Measurements from ENCODE around the gene KCTD1. TPM values are rescaled to one million over a fixed set of nuclear protein-coding genes. Genes with fewer than 3 reads are reported as not detected.

The KCTD1 gene
- total and polyA plus RNA-seq, 2 of the 8 experiments (the other 6 are each of a cell fraction or from before 2014, with no cell fraction given), result 7.7 to 14.0 TPM

- H2AFZ ChIP-seq (ENCODE audit: low read length), result no peak overlapping the region
- H4K91ac ChIP-seq (replicated peaks; ENCODE audit: insufficient read length, low read length), result no peak overlapping the region
- no peak overlapping the region for H2BK12ac ChIP-seq (ENCODE audit: low read depth, low read length)
- no peaks in the 10 kb centered on the region for H4K20me1 ChIP-seq (replicated peaks in 1 of 2; ENCODE audit: control insufficient read depth in 1 of 2, insufficient read depth in 2 of 2, low read length in 2 of 2)
- H3K79me2 ChIP-seq (ENCODE audit: control insufficient read depth in 1 of 2, insufficient read depth in 2 of 2, low read length in 2 of 2), result no peaks in the 10 kb centered on the region
- no peak overlapping the region for H3K4ac ChIP-seq (replicated peaks; ENCODE audit: insufficient read length, low read depth, low read length)
- H3K23me2 ChIP-seq (ENCODE audit: low read depth, low read length), result no peaks in the 10 kb centered on the region
- 96% methylated on average over 12 of the region's 12 CpGs; no CpG with 5 or more reads in 1 of the 2 experiments for WGBS, 2 experiments (ENCODE audit: extremely low coverage in 1 of 2, insufficient coverage in 1 of 2, insufficient read length in 1 of 2, insufficient replicate concordance in 2 of 2, low coverage in 1 of 2, low lambda C conversion rate in 2 of 2, missing lambda C conversion rate in 1 of 2)
- no peak overlapping the region for H4K8ac ChIP-seq (ENCODE audit: extremely low read depth, insufficient read depth, low read length)
- no peaks in the 10 kb centered on the region for H3K79me1 ChIP-seq (ENCODE audit: low read depth, low read length)
- no peak overlapping the region for H3K4me2 ChIP-seq (ENCODE audit: insufficient read depth in 1 of 2, low read depth in 2 of 2, low read length in 2 of 2)
- H3K23ac ChIP-seq (ENCODE audit: insufficient read length), result no peak overlapping the region
- no peak overlapping the region for H2BK120ac ChIP-seq (replicated peaks; ENCODE audit: low read depth, low read length)
- no peak overlapping the region for H3K14ac ChIP-seq (ENCODE audit: insufficient read length)
- H2BK20ac ChIP-seq (ENCODE audit: low read length), result no peak overlapping the region
- DNase-seq (ENCODE audit: low read depth in 1 of 2, low spot score in 2 of 2) (no peak), FAIRE-seq (no peak)
- H3K56ac ChIP-seq (replicated peaks; ENCODE audit: insufficient read length, low read depth, low read length), result no peak overlapping the region
- H3K9ac ChIP-seq (replicated peaks in 1 of 4; ENCODE audit: extremely low read depth in 1 of 4, low read depth in 3 of 4, low read length in 3 of 4), result no peak overlapping the region
- H2AK5ac ChIP-seq (ENCODE audit: low read depth, low read length), result no peak overlapping the region
- H2BK15ac ChIP-seq (ENCODE audit: low read length), result no peak overlapping the region
- POLR2A ChIA-PET (ENCODE audit: partially characterized antibody), result interaction anchor here (0.6 kb wide), 1 partner anchor 48 kb away, joined by 3 read pairs; no protein-coding TSS in a partner anchor
- H3K4me1 ChIP-seq (replicated peaks in 1 of 4; ENCODE audit: control insufficient read depth in 3 of 4, insufficient read depth in 4 of 4, low read length in 3 of 4), result peaks cover 0 to 3% (median 2%) of the 10 kb centered on the region in 4 experiments; a peak in 5 of 7 replicates
- CTCF ChIA-PET (ENCODE audit: partially characterized antibody), result interaction anchor here (1.5 to 9.8 kb wide), 5 partner anchors 9 to 84 kb away, joined by 3 to 67 read pairs (median 13); partner anchors contain the start of gene KCTD1
- no peak overlapping the region for H3K4me3 ChIP-seq (ENCODE audit: extremely low read depth in 1 of 4, insufficient read depth in 2 of 4, low read depth in 3 of 4, low read length in 4 of 4)
- H2BK5ac ChIP-seq (ENCODE audit: low read depth, low read length), result no peak overlapping the region
- no peaks in the 10 kb centered on the region for H3K27me3 ChIP-seq (replicated peaks in 1 of 4; ENCODE audit: control insufficient read depth in 3 of 4, extremely low read depth in 1 of 4, insufficient read depth in 3 of 4, low read length in 3 of 4)
- H4K5ac ChIP-seq (ENCODE audit: insufficient read length, low read depth, low read length), result no peak overlapping the region
- no peak overlapping the region for H3K18ac ChIP-seq (ENCODE audit: extremely low read depth, low read length)
- H3K36me3 ChIP-seq (ENCODE audit: control insufficient read depth in 2 of 4, insufficient read depth in 4 of 4, low read length in 3 of 4), result no peaks in the 10 kb centered on the region
- H3K27ac ChIP-seq (ENCODE audit: low read depth, low read length), result no peak overlapping the region
- no peaks in the 10 kb centered on the region for H3K9me3 ChIP-seq (ENCODE audit: insufficient read depth in 2 of 2, low read depth in 1 of 2, low read length in 1 of 2)
- no peak for TF ChIP-seq CREB1 (IDR thresholded peaks at IDR 0.05)
- no peak for TF ChIP-seq RAD21 (IDR thresholded peaks at IDR 0.05 in 1 of 2, conservative IDR thresholded peaks at IDR 0.05 in 1 of 2; ENCODE audit: low read depth in 2 of 2, low read length in 2 of 2)
- no peak for TF ChIP-seq PHF8 (conservative IDR thresholded peaks at IDR 0.05; ENCODE audit: low read depth, low read length)
- no peak for TF ChIP-seq TBP (IDR thresholded peaks at IDR 0.05; ENCODE audit: low read depth, low read length)
- TF ChIP-seq BRCA1 (IDR thresholded peaks at IDR 0.05; ENCODE audit: low read depth, low read length), result no peak
- no peak for TF ChIP-seq FOSL1 (IDR thresholded peaks at IDR 0.05; ENCODE audit: insufficient read depth, low read depth, low read length)
- no peak for TF ChIP-seq CBX8 (IDR thresholded peaks at IDR 0.05; ENCODE audit: borderline replicate concordance, low read depth, low read length)
- TF ChIP-seq KDM5A (IDR thresholded peaks at IDR 0.05; ENCODE audit: low read length), result no peak
- TF ChIP-seq EZH2 (IDR thresholded peaks at IDR 0.05; ENCODE audit: low read depth, low read length, severe bottlenecking), result no peak
- TF ChIP-seq ZNF274 (IDR thresholded peaks at IDR 0.05; ENCODE audit: borderline replicate concordance, extremely low read depth, low read length), result no peak
- no peak for TF ChIP-seq TEAD4 (IDR thresholded peaks at IDR 0.05; ENCODE audit: low read depth, low read length)
- no peak for TF ChIP-seq RBBP5 (IDR thresholded peaks at IDR 0.05; ENCODE audit: borderline replicate concordance, low read depth, low read length)
- TF ChIP-seq SIN3A (conservative IDR thresholded peaks at IDR 0.05 in 1 of 2, IDR thresholded peaks at IDR 0.05 in 1 of 2; ENCODE audit: low read depth in 1 of 2, low read length in 2 of 2), result no peak
- no peak for TF ChIP-seq SP2 (IDR thresholded peaks at IDR 0.05; ENCODE audit: low read length)
Measured at GRCh38 chr18:26465431-26465830, 82.9 kb downstream of the KCTD1 start.

All from H1 (cell line).